GM12873 (cell line): Measurements from ENCODE around the gene HES5.

Experiments
- CTCF ChIP-seq: IDR thresholded peaks from 2 replicates; pipeline ENCODE4 v1.5.1; 2012; ENCODE audit warnings: low read depth, mild to moderate bottlenecking, moderate library complexity, low read length, control low read depth; ENCODE audit not compliant: insufficient read depth; ENCODE audit errors: missing control alignments

HES5 gene

GRCh38 chr1:2525920-2526823 is 3.9 kb downstream of the HES5 start, which contains the start of gene PANK4:
Gene PANK4, minus strand, starts transcription at chr1:2526596. Its CDS starts 9 bp downstream, at chr1:2526587.
- TF ChIP-seq CTCF, result no peak

GRCh38 chr1:2525572-2525919 is 4.5 kb downstream of the HES5 start:
- TF ChIP-seq CTCF, result peak; percentile 6

DNA sequence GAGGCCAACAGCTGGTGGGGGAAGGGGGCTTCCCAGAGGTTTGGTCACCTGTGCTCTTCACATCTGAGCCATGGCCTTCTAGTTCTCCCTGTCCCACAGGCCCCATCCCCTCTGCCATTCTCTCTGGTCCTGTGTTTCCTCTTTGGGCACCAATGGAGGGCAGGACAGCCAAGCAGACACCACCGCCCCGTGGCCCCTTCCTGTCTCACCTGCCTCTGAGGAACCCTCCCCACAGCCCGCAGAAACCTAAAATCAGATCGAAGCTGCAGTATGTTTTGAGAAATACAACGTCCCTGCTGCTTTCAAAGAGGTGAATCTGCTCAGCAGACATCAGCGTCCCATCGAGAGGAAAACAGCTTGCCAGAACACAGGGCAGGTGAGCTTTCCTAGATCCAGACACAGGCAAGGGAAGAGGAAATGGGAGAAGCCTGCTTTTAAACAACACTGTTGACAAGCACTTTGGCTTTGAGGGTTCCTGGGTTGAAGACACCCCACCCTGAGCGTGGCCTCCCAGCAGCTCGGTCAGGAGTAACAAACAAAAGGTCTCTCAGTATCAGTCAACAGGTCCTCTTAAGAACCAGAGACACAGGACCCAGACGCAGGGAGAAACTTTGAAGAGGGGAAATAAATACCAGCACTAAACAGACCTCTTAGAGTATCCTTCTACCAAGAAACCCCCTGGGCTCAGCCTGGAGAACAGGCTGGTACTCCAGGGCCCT is 6.0 kb downstream of the HES5 start:
- no peak for TF ChIP-seq CTCF

GRCh38 chr1:2523191-2523890 is 6.7 kb downstream of the HES5 start:
- TF ChIP-seq CTCF, result no peak

- no peak for TF ChIP-seq CTCF
These were observed 7.8 kb downstream of the HES5 start for GRCh38 chr1:2522230-2522629.

GRCh38 chr1:2520806-2521205 is 9.3 kb downstream of the HES5 start:
- TF ChIP-seq CTCF, result no peak

DNA sequence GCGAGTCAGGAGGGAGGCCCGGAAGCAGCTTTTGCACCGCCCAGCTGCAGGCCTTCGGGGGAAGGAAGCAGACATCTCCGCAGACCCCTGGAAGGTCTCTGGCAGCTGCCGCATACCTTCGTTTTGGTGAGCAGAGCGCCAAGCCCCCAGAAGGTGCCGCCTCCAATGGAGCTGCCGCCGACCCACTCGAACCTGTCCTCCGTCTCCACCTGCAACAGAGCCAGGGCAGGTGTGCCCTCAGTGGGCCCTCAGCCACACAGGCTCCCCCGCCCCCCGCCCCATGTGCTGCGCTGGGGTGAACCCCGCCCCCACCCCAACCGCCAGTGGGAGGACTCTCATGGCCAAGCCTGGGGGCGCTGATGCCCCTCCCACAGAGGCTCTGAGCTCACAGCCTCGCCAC is 9.9 kb downstream of the HES5 start:
- no peak for TF ChIP-seq CTCF
